GM12865 (cell line): ENCODE measurements around the gene TEKT4.

Source experiments
- DNase-seq: peaks from one replicate; pipeline ENCODE4 v3.0.0; 2010; ENCODE audit warnings: low read depth
- H3K4me3 ChIP-seq: 2 replicates; pipeline ENCODE4 v1.5.1; 2011; ENCODE audit warnings: mild to moderate bottlenecking, low read depth, low read length, control low read depth
- CTCF ChIP-seq: IDR thresholded peaks from 2 replicates; pipeline ENCODE4 v1.5.1; 2011; ENCODE audit warnings: low read length, control low read depth, low read depth, inconsistent platforms; ENCODE audit not compliant: insufficient read depth; ENCODE audit errors: missing control alignments

The TEKT4 gene

GRCh38 chr2:94869552-94870439, 1.4 kb upstream of the TEKT4 start:
- no peak overlapping the region for H3K4me3 ChIP-seq
- TF ChIP-seq CTCF = no peak
- DNase-seq = no peak

- H3K4me3 ChIP-seq = no peak overlapping the region
- peak; percentile 78 for TF ChIP-seq CTCF
- DNase-seq = peak; percentile 50
These were observed 597 bp upstream of the TEKT4 start for GRCh38 chr2:94870440-94871225.

- no peak for DNase-seq
- no peak overlapping the region for H3K4me3 ChIP-seq
- TF ChIP-seq CTCF = no peak
These were observed 923 bp downstream of the TEKT4 start for GRCh38 chr2:94872088-94872618.

- TF ChIP-seq CTCF = no peak
- peak; percentile 33 for DNase-seq
- no peak overlapping the region for H3K4me3 ChIP-seq
These were observed 1.6 kb downstream of the TEKT4 start for GRCh38 chr2:94872676-94873361.

- DNase-seq = no peak
- no peak for TF ChIP-seq CTCF
- no peak overlapping the region; the same call in 1 of the 2 replicates for H3K4me3 ChIP-seq
These were observed 2.4 kb downstream of the TEKT4 start for GRCh38 chr2:94873362-94874276.
